T-helper 1 cell treated with Interleukin-12 subunit alpha and Interleukin-12 subunit beta and Interleukin-4 antibody, amounts not matched to agents 30 μg/mL and 1 μg/mL, for 36 hours (primary cell): ENCODE data around the gene TBL1X.

ENCODE experiments used
- H3K27ac Mint-ChIP-seq: one replicate; pipeline ENCODE4 v1.8.0; 2021; ENCODE audit warnings: mild to moderate bottlenecking, mixed read lengths
- H3K27me3 Mint-ChIP-seq: one replicate; pipeline ENCODE4 v1.8.0; 2021; ENCODE audit warnings: low read depth, mixed read lengths
- H3K36me3 Mint-ChIP-seq: one replicate; pipeline ENCODE4 v1.8.0; 2021; ENCODE audit warnings: low read depth, mixed read lengths
- H3K4me1 Mint-ChIP-seq: one replicate; pipeline ENCODE4 v1.8.0; 2021; ENCODE audit warnings: low read depth, mixed read lengths
- H3K4me3 Mint-ChIP-seq: one replicate; pipeline ENCODE4 v1.8.0; 2021; ENCODE audit warnings: mild to moderate bottlenecking, moderate library complexity, mixed read lengths
- H3K9me3 Mint-ChIP-seq: one replicate; pipeline ENCODE4 v1.8.0; 2021; ENCODE audit warnings: mixed read lengths

TBL1X gene

DNA sequence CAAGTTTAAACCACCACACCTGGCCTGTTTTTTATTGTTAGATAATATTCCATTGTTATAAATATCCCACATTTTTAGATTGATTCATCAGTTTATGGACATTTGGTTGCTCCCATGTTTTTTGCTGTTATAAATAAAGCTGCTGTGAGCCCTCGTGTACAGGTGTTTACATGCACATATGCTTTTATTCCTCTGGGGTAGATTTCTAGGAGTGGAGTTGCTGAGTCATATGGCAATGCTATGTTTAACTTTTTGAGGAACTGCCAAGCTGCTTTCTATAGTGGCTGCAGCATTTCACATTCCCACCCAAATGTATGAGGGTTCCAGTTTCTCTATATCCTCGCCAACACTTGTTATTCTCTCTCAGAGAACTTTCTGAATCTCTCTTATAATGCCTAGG, 90.5 kb downstream of the TBL1X start:
- Mint-ChIP-seq H3K36me3 (no peaks in the 10 kb centered on the region), H3K4me3 (no peak overlapping the region), H3K27ac (no peak overlapping the region), H3K4me1 (peaks cover 2% of the 10 kb centered on the region), H3K27me3 (no peaks in the 10 kb centered on the region), H3K9me3 (no peaks in the 10 kb centered on the region)

DNA sequence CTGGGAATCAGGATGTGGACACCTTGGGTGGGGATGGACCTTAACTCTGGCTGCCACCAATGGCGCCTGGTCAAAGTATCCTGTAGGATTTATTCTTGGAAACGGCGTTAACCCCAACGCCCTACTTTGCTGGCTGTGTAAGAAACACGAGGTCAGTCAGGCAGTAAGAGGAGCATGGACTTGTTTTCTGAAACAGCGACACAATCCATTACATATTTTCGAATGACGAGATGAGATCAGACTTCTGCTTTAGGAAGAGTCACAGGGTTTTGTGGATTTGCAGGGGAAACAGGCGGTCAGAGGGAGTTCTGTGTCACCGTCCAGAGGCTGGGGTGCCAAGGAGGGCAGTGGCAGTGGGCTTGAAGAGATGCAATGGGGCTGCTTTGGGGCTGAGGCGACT, 92.2 kb downstream of the TBL1X start:
- Mint-ChIP-seq H3K9me3 (no peaks in the 10 kb centered on the region), H3K4me3 (no peak overlapping the region), H3K36me3 (peaks cover 8% of the 10 kb centered on the region), H3K27me3 (no peaks in the 10 kb centered on the region), H3K4me1 (peaks cover 5% of the 10 kb centered on the region), H3K27ac (no peak overlapping the region)

DNA sequence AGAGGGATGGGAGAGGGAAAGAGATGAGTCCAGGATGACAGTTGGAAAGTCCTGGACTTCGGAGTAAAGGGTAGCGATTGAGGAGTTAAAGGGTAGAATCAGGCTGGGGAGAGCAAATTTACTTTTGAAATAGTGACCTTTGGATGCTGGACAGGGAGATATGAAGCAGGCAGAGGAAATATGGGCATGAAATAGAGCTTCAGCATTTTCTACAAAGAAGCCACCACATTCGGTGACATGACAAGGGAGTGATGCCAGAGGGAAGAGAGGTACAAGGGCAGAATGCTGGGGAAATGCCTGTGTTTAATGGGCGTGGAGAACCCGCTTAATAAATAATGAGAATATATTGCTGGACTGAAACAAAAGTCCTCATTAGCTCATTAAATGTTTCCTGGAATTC, 92.7 kb downstream of the TBL1X start:
- no peaks in the 10 kb centered on the region for H3K27me3 Mint-ChIP-seq
- H3K27ac Mint-ChIP-seq: no peak overlapping the region
- H3K4me3 Mint-ChIP-seq: no peak overlapping the region
- peaks cover 5% of the 10 kb centered on the region for H3K4me1 Mint-ChIP-seq
- H3K36me3 Mint-ChIP-seq: peaks cover 8% of the 10 kb centered on the region
- H3K9me3 Mint-ChIP-seq: no peaks in the 10 kb centered on the region

GRCh38 chrX:9558615-9559014, 93.8 kb downstream of the TBL1X start:
- Mint-ChIP-seq H3K9me3 (no peaks in the 10 kb centered on the region), H3K27ac (no peak overlapping the region), H3K4me3 (no peak overlapping the region), H3K4me1 (peaks cover 5% of the 10 kb centered on the region), H3K27me3 (no peaks in the 10 kb centered on the region), H3K36me3 (peaks cover 9% of the 10 kb centered on the region)

GRCh38 chrX:9560219-9560618, 95.4 kb downstream of the TBL1X start:
- Mint-ChIP-seq H3K4me1 (peaks cover 5% of the 10 kb centered on the region), H3K27me3 (no peaks in the 10 kb centered on the region), H3K9me3 (no peaks in the 10 kb centered on the region), H3K27ac (no peak overlapping the region), H3K4me3 (no peak overlapping the region), H3K36me3 (peaks cover 10% of the 10 kb centered on the region)

- Mint-ChIP-seq H3K27ac (no peak overlapping the region), H3K4me3 (no peak overlapping the region), H3K36me3 (peaks cover 11% of the 10 kb centered on the region), H3K4me1 (peaks cover 9% of the 10 kb centered on the region), H3K27me3 (no peaks in the 10 kb centered on the region), H3K9me3 (no peaks in the 10 kb centered on the region)
Observed at GRCh38 chrX:9561199-9561598, 96.3 kb downstream of the TBL1X start.

GRCh38 chrX:9562851-9563250, 98.0 kb downstream of the TBL1X start:
- H3K4me1 Mint-ChIP-seq: peaks cover 18% of the 10 kb centered on the region
- no peak overlapping the region for H3K27ac Mint-ChIP-seq
- H3K36me3 Mint-ChIP-seq: peaks cover 11% of the 10 kb centered on the region
- no peaks in the 10 kb centered on the region for H3K27me3 Mint-ChIP-seq
- H3K9me3 Mint-ChIP-seq: no peaks in the 10 kb centered on the region
- H3K4me3 Mint-ChIP-seq: no peak overlapping the region

DNA sequence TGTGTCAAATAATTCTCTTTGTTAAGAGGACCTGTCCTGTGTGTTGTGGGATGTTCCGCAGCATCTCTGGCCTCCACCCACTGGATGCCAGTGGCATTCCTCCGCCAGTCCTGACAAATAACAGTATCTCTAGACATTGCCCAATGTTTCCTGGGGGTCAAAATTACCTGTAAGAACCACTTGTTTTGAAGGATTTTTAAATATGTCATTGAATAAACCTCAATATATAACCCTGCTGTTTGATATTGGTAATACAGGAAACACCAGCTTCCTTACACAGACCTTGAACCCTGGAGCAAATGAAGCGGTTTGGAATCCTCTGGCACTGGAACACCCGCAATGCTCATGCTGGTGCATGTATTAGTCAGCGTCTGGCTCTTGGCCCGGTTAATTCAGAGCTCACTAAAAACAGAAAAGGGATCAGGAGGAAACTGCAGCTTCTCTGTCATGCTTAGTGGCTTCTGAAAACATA, 101.3 kb downstream of the TBL1X start:
- Mint-ChIP-seq H3K4me3 (peak overlapping the region; percentile 40), H3K4me1 (peaks cover 16% of the 10 kb centered on the region), H3K27ac (no peak overlapping the region), H3K36me3 (peaks cover 12% of the 10 kb centered on the region), H3K27me3 (no peaks in the 10 kb centered on the region), H3K9me3 (no peaks in the 10 kb centered on the region)

- H3K9me3 Mint-ChIP-seq: no peaks in the 10 kb centered on the region
- H3K27me3 Mint-ChIP-seq: no peaks in the 10 kb centered on the region
- H3K36me3 Mint-ChIP-seq: peaks cover 5% of the 10 kb centered on the region
- H3K4me1 Mint-ChIP-seq: peaks cover 16% of the 10 kb centered on the region
- H3K4me3 Mint-ChIP-seq: no peak overlapping the region
- no peak overlapping the region for H3K27ac Mint-ChIP-seq
Observed at GRCh38 chrX:9569876-9570301, 105.0 kb downstream of the TBL1X start.

DNA sequence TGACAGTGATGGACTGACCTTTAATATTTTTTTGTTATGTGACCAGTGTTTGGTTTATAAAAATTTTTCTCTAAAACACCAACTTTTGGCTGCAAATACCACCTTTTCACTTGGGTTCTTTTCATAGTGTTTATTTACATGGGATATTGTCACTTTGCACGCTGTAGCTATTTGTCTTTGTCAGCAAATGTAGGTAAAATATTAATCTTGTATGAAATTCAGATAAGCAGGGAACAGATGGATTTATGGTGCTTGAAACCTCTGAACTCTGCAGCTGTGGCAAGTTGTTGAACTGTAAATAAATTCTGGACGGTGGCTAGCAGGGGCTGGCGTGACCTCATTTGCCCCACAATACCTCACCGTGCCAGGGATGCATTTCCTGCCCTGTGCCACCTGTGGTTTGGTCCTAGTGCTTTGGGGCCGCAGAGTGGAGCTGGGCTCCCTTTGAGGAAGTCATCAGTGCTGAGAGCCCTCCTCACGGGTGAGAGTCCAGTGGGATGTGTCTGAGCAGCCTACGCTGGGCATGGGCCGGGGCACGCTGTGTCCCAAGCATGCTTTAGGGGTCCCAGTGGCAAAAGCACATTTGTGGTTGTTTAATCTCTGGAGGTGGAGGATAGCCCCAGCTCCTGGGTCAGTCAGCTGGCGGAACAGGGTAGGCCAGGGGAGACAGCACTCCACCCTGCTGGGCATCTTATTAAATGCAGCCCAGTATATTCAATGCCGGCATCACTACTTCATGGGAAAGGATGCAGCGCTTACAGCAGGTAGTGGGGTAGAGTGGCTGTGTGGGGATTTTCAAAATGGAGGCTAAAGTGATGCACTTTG, 108.6 kb downstream of the TBL1X start:
- peaks cover 2% of the 10 kb centered on the region for H3K4me1 Mint-ChIP-seq
- no peaks in the 10 kb centered on the region for H3K27me3 Mint-ChIP-seq
- H3K4me3 Mint-ChIP-seq: no peak overlapping the region
- no peak overlapping the region for H3K27ac Mint-ChIP-seq
- no peaks in the 10 kb centered on the region for H3K9me3 Mint-ChIP-seq
- H3K36me3 Mint-ChIP-seq: peaks cover 4% of the 10 kb centered on the region

GRCh38 chrX:9576059-9576458, 111.2 kb downstream of the TBL1X start:
- Mint-ChIP-seq H3K36me3 (peaks cover 3% of the 10 kb centered on the region), H3K9me3 (no peaks in the 10 kb centered on the region), H3K27ac (no peak overlapping the region)

DNA sequence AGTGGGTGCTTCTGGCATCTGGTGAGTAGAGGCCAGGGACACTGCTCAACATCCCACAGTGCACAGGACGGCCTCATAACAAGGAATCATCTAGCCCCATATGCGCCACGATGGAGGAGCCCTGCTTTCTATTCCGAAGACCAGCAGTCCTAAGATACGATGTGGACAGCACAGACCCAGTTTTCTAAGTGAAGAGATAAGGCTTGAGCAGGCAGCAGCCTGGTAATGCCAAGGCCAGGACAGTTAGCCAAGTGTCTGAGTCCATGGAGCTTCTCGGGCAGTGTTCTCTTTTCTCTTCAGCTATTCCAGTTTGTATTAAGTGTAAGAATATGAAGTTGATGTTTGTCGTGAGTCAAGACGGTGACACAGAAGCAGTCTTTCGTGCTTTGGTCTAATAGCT, 112.7 kb downstream of the TBL1X start:
- no peak overlapping the region for H3K27ac Mint-ChIP-seq
- H3K36me3 Mint-ChIP-seq: peaks cover 3% of the 10 kb centered on the region
- no peak overlapping the region for H3K4me3 Mint-ChIP-seq
- no peaks in the 10 kb centered on the region for H3K9me3 Mint-ChIP-seq
- H3K4me1 Mint-ChIP-seq: peaks cover 2% of the 10 kb centered on the region
- no peaks in the 10 kb centered on the region for H3K27me3 Mint-ChIP-seq

More at GRCh38 chrX:9576059-9576458, 111.2 kb downstream of the TBL1X start:
- Mint-ChIP-seq H3K4me1 (peaks cover 2% of the 10 kb centered on the region), H3K4me3 (no peak overlapping the region), H3K27me3 (no peaks in the 10 kb centered on the region)

DNA sequence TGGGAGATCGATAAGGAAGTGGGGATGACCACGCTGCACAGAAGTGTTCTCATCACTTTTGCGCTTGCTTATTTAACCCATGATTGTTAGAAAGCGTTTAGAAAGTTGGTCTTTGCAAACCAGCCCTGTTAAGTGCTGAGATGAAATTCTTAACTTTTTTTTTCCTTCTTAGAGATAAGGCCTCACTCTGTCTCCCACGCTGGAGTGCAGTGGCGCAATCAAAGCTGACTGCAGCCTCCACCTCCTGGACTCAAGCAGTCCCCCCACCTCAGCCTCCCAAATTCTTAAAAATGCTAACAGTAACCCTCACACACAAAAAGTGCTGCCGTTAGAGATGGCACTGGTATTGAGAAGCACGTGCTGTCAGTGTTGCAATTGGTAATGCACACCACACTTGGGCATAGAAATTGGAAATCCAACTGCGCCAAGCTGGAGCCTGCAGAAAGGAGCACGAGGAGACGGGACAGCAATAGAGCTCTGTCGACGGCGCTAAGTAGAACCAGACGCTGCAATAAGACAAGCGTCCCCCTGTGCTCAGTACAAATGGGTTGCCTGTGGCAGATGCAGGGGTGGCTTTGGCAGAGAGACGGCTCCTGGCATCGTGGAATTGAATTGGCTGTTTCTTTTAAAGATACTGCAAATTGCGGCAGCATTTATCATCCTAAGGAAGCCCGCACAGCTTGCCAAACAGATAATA, 113.4 kb downstream of the TBL1X start:
- Mint-ChIP-seq H3K4me3 (no peak overlapping the region), H3K9me3 (no peaks in the 10 kb centered on the region), H3K27me3 (no peaks in the 10 kb centered on the region), H3K4me1 (no peaks in the 10 kb centered on the region), H3K27ac (no peak overlapping the region), H3K36me3 (peaks cover 3% of the 10 kb centered on the region)

GRCh38 chrX:9581771-9582385, 117.0 kb downstream of the TBL1X start:
- no peaks in the 10 kb centered on the region for H3K9me3 Mint-ChIP-seq
- no peak overlapping the region for H3K27ac Mint-ChIP-seq
- no peaks in the 10 kb centered on the region for H3K27me3 Mint-ChIP-seq
- H3K36me3 Mint-ChIP-seq: peaks cover 2% of the 10 kb centered on the region
- H3K4me1 Mint-ChIP-seq: peaks cover 2% of the 10 kb centered on the region
- H3K4me3 Mint-ChIP-seq: no peak overlapping the region

DNA sequence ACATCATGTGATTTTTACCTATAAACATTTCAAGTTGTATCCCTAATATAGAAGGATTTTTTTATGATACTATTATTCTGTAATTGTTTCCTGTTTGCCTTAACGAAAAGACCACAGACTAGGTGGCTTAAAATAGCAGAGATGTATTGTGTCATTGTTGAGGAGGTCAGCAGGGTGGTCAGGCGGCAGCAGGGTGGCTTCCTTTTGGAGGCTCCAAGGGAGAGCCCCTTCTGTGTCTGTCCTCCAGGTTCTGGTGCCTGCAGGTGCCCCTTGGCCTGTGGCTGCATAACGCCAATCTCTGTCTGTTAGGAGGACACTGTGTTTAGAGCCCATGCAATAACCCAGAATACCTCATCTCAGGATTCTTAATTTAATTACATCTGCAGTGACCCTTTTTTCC, 118.1 kb downstream of the TBL1X start:
- Mint-ChIP-seq H3K4me3 (no peak overlapping the region), H3K27me3 (no peaks in the 10 kb centered on the region), H3K36me3 (peaks cover 2% of the 10 kb centered on the region)

More for the DNA sequence above, 118.1 kb downstream of the TBL1X start:
- peaks cover 2% of the 10 kb centered on the region for H3K4me1 Mint-ChIP-seq
- H3K27ac Mint-ChIP-seq: no peak overlapping the region
- no peaks in the 10 kb centered on the region for H3K9me3 Mint-ChIP-seq
